Measurements from ENCODE around the gene PAQR4.
"Not testable (repeated sequence)": the region's sequence is repeated elsewhere in the genome, so short reads cannot be mapped to it uniquely, and the experiment has no call there.

The PAQR4 gene

GRCh38 chr16:2968738-2969544 is at the start of gene PAQR4:
TSS of gene PAQR4 (plus strand) at chr16:2969348. CDS start at chr16:2969675, 327 bp downstream.
- DNase-seq (ENCODE audit: low read depth in 1 of 2, low spot score in 1 of 2) = peak; percentile 59 to 64

GRCh38 chr16:2919511-2920255 is 49.5 kb upstream of the PAQR4 start:
- DNase-seq (ENCODE audit: low read depth in 1 of 2, low spot score in 1 of 2) = peak; percentile 35 to 52

GRCh38 chr16:2923481-2923880 is 45.7 kb upstream of the PAQR4 start:
- DNase-seq (ENCODE audit: low read depth in 1 of 2, low spot score in 1 of 2) = no peak

GRCh38 chr16:2924901-2925755 is 44.0 kb upstream of the PAQR4 start:
- DNase-seq (ENCODE audit: low read depth in 1 of 2, low spot score in 1 of 2) = no peak

- DNase-seq (ENCODE audit: low read depth in 1 of 2, low spot score in 1 of 2) = no peak
Measured at GRCh38 chr16:2925951-2926649, 43.0 kb upstream of the PAQR4 start.

GRCh38 chr16:2926650-2926999 is 42.5 kb upstream of the PAQR4 start:
- DNase-seq (ENCODE audit: low read depth in 1 of 2, low spot score in 1 of 2) = no peak

GRCh38 chr16:2927010-2927646 is 42.0 kb upstream of the PAQR4 start:
- DNase-seq (ENCODE audit: low read depth in 1 of 2, low spot score in 1 of 2) = peak; percentile 72 to 89

GRCh38 chr16:2928151-2928550 is 41.0 kb upstream of the PAQR4 start:
- DNase-seq (ENCODE audit: low read depth in 1 of 2, low spot score in 1 of 2) = not testable (repeated sequence)

- no peak for DNase-seq (ENCODE audit: low read depth in 1 of 2, low spot score in 1 of 2)
Measured at GRCh38 chr16:2928796-2929195, 40.4 kb upstream of the PAQR4 start.

GRCh38 chr16:2929693-2930092 is 39.5 kb upstream of the PAQR4 start:
- DNase-seq (ENCODE audit: low read depth in 1 of 2, low spot score in 1 of 2) = no peak

- no peak for DNase-seq (ENCODE audit: low read depth in 1 of 2, low spot score in 1 of 2)
Measured at GRCh38 chr16:2930236-2930635, 38.9 kb upstream of the PAQR4 start.

GRCh38 chr16:2931231-2931914 is 37.8 kb upstream of the PAQR4 start:
- not testable (repeated sequence) for DNase-seq (ENCODE audit: low read depth in 1 of 2, low spot score in 1 of 2)

- no peak for DNase-seq (ENCODE audit: low read depth in 1 of 2, low spot score in 1 of 2)
Measured at GRCh38 chr16:2933136-2933535, 36.0 kb upstream of the PAQR4 start.

GRCh38 chr16:2933701-2934100 is 35.4 kb upstream of the PAQR4 start:
- DNase-seq (ENCODE audit: low read depth in 1 of 2, low spot score in 1 of 2) = no peak

- DNase-seq (ENCODE audit: low read depth in 1 of 2, low spot score in 1 of 2) = no peak
Measured at GRCh38 chr16:2934450-2934849, 34.7 kb upstream of the PAQR4 start.

- DNase-seq (ENCODE audit: low read depth in 1 of 2, low spot score in 1 of 2) = no peak
Measured at GRCh38 chr16:2936436-2937011, 32.6 kb upstream of the PAQR4 start.

GRCh38 chr16:2937170-2937569 is 32.0 kb upstream of the PAQR4 start:
- DNase-seq (ENCODE audit: low read depth in 1 of 2, low spot score in 1 of 2) = no peak

GRCh38 chr16:2938206-2938605 is 30.9 kb upstream of the PAQR4 start:
- no peak for DNase-seq (ENCODE audit: low read depth in 1 of 2, low spot score in 1 of 2)

- no peak for DNase-seq (ENCODE audit: low read depth in 1 of 2, low spot score in 1 of 2)
Measured at GRCh38 chr16:2939968-2940367, 29.2 kb upstream of the PAQR4 start.

- no peak for DNase-seq (ENCODE audit: low read depth in 1 of 2, low spot score in 1 of 2)
Measured at GRCh38 chr16:2942045-2942444, 27.1 kb upstream of the PAQR4 start.
